Hematopoietic multipotent progenitor cell (in vitro differentiated cells): ENCODE results near the gene TUBA3E. TPM values are rescaled to one million over a fixed set of nuclear protein-coding genes. Genes with fewer than 3 reads are reported as not detected.
"Not testable (repeated sequence)": the region's sequence is repeated elsewhere in the genome, so short reads cannot be mapped to it uniquely, and the experiment has no call there.

Experiments used
- DNase-seq, 3 donors: peaks; one replicate each; pipeline ENCODE4 v3.0.0-alpha.2; 2011 to 2015; ENCODE audit warnings: low read depth in 2 of 3, low spot score in 2 of 3
- total RNA-seq: library from RNA; depleted of rRNA; stranded (reverse); fragments of >200 nt; gene quantifications from one replicate; pipeline ENCODE4 v1.2.3, GENCODE V29; 2012

TUBA3E gene
- total RNA-seq, 1 donor = not detected

- not testable (repeated sequence) for DNase-seq
These were observed 5.8 kb downstream of the TUBA3E start for GRCh38 chr2:130192451-130192850.

- DNase-seq = not testable (repeated sequence)
These were observed 6.9 kb downstream of the TUBA3E start for GRCh38 chr2:130191319-130191718.

GRCh38 chr2:130190237-130190636, 8.0 kb downstream of the TUBA3E start:
- no peak for DNase-seq

- not testable (repeated sequence) for DNase-seq
These were observed 9.3 kb downstream of the TUBA3E start for GRCh38 chr2:130188958-130189357.

GRCh38 chr2:130187859-130188792, 10.1 kb downstream of the TUBA3E start:
- not testable (repeated sequence) for DNase-seq

- no peak for DNase-seq
These were observed 11.0 kb downstream of the TUBA3E start for GRCh38 chr2:130187268-130187667.

- DNase-seq = no peak
These were observed 11.8 kb downstream of the TUBA3E start for GRCh38 chr2:130186391-130186790.

GRCh38 chr2:130185896-130186295, 12.3 kb downstream of the TUBA3E start:
- DNase-seq = no peak

- DNase-seq = no peak
These were observed 12.8 kb downstream of the TUBA3E start for GRCh38 chr2:130185436-130185835.

GRCh38 chr2:130183512-130184373, 14.5 kb downstream of the TUBA3E start:
- no peak for DNase-seq

- DNase-seq = not testable (repeated sequence)
These were observed 15.3 kb downstream of the TUBA3E start for GRCh38 chr2:130182826-130183511.

GRCh38 chr2:130181880-130182682, 16.2 kb downstream of the TUBA3E start, which contains the start of gene MZT2B:
TSS of gene MZT2B (plus strand) at chr2:130182262. CDS start at chr2:130182283, 21 bp downstream.
- DNase-seq = peak; percentile 81 to 91 (median 86)

- peak; percentile 92 to 99 (median 96) for DNase-seq
These were observed 16.8 kb downstream of the TUBA3E start, which contains the start of gene SMPD4 for GRCh38 chr2:130181325-130181879. TSS of gene SMPD4 (minus strand) at chr2:130181602. CDS start at chr2:130176592, 5,010 bp downstream.

- not testable (repeated sequence) for DNase-seq
These were observed 17.6 kb downstream of the TUBA3E start for GRCh38 chr2:130180404-130181324.

- DNase-seq = not testable (repeated sequence)
These were observed 23.4 kb downstream of the TUBA3E start for GRCh38 chr2:130174866-130175265.

- DNase-seq = no peak
These were observed 28.3 kb downstream of the TUBA3E start for GRCh38 chr2:130169896-130170295.

- not testable (repeated sequence) for DNase-seq
These were observed 29.1 kb downstream of the TUBA3E start for GRCh38 chr2:130169163-130169562.

- not testable (repeated sequence) for DNase-seq
These were observed 31.6 kb downstream of the TUBA3E start for GRCh38 chr2:130166611-130167010.
